Prostate gland (tissue), 2 donors: ENCODE results near the gene HUNK.

Experiments used
- POLR2A ChIP-seq: fragments of 450-650 bp; IDR thresholded peaks from one replicate; pipeline ENCODE4 v1.6.1; 2016; ENCODE audit warnings: antibody characterized with exemption, mild to moderate bottlenecking
- TF ChIP-seq, protein P1 (sequence below), 4 experiments: fragments of 200-600 bp in 2 of 4; fragments of 450-650 bp in 2 of 4; sonication (generic) in 2 of 4; IDR thresholded peaks; 1 replicate in 3 of 4; 2 replicates in 1 of 4; pipeline ENCODE4 v1.5.1; 2016 to 2019; ENCODE audit warnings: antibody characterized with exemption in 4 of 4, mild to moderate bottlenecking in 2 of 4, moderate library complexity in 2 of 4

DNA sequence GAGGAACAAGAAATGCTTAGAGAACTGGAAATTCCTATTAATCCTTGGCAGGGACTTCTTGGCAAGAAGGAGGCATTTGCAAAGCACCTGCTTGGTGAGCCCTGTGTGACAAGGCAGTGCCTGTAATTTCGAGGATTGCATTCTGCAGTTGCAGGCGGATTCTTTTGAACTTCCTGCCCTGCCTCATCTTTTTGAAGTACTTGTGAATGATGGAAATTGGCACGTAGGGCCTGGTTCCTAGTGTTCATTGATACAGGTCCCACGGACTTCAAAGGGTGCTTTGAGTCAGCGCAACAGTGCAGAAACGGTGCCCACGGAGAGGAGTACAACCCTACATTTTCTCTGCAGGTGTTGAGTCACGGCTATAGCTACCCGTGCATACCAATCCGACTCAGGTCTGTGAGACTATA is 6.4 kb downstream of the HUNK start:
- TF ChIP-seq, protein P1, sequence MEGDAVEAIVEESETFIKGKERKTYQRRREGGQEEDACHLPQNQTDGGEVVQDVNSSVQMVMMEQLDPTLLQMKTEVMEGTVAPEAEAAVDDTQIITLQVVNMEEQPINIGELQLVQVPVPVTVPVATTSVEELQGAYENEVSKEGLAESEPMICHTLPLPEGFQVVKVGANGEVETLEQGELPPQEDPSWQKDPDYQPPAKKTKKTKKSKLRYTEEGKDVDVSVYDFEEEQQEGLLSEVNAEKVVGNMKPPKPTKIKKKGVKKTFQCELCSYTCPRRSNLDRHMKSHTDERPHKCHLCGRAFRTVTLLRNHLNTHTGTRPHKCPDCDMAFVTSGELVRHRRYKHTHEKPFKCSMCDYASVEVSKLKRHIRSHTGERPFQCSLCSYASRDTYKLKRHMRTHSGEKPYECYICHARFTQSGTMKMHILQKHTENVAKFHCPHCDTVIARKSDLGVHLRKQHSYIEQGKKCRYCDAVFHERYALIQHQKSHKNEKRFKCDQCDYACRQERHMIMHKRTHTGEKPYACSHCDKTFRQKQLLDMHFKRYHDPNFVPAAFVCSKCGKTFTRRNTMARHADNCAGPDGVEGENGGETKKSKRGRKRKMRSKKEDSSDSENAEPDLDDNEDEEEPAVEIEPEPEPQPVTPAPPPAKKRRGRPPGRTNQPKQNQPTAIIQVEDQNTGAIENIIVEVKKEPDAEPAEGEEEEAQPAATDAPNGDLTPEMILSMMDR (IDR thresholded peaks at IDR 0.05), result no peak
- TF ChIP-seq POLR2A, result no peak
